Hepatocyte (in vitro differentiated cells): ENCODE results near the gene PTGS1.

Source experiments
- CTCF ChIP-seq: fragments of 200-600 bp; sonication (generic); IDR thresholded peaks from 2 replicates; pipeline ENCODE4 v1.5.1; 2016; ENCODE audit warnings: antibody characterized with exemption, mild to moderate bottlenecking; ENCODE audit not compliant: poor library complexity
- EZH2phosphoT487 ChIP-seq: fragments of 200-600 bp; sonication (generic); IDR thresholded peaks from one replicate; pipeline ENCODE4 v1.6.1; 2018; ENCODE audit warnings: antibody characterized with exemption, mild to moderate bottlenecking, low read depth, moderate library complexity; ENCODE audit not compliant: unreplicated experiment, severe bottlenecking

DNA sequence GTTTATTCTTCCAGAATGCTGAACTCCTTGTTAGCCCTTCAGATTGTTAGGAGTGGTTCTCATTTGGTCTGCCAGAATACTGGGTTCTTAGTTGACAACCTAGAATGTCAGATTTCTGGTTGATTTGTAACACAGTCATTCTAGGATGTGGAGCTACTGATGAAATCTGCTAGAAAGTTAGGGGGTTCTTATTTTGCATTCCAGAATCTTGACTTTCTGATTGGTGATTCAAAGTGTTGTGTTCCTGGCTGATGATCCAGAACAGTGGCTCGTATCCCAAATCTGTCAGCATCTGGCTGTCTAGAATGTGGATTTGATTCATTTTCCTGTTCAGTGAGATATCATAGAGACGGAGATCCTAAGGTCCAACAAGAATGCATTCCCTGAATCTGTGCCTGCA lies 21.9 kb downstream of the PTGS1 start:
- TF ChIP-seq CTCF (no peak), EZH2phosphoT487 (no peak)
